Measurements from ENCODE around the gene TXNIP. TPM values are rescaled to one million over a fixed set of nuclear protein-coding genes. Genes with fewer than 3 reads are reported as not detected.

Gene TXNIP
- total RNA-seq, 3 donors from 2014 or later, result 2,506 to 3,955 (median 3,543) TPM

DNA sequence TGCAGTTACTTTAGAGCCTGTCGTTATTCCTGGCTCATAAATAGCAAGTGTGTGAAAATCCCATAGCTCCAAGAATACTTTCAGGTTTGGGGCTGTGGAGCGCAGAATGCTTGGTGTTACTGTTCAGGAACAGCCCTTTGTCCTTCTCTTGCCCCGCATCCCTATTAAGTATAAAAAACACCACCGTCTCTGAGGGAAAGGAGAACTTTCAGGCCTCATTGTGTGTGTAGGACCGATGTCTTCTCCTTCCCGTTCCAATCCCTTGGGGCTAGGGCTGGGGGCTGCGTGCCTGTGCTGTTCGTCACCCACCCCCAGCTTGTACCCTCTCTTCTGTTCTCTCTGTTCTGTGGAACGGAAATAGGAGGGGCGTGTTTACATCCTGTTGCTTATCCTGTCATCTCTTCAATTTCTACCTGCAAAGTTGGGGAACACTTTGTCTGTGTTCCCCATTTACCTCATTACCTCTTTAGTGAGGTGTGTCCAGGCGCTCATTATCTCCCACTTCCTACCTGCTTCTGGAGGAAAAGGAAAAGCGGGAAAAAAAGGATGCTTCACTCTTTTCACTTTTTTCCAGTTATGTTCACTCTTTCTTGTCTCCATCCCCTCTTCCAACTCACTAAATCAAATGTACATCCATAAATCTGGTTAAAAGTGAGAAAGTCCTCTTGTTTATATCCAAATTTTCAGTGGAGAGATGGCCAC, 788 bp upstream of the TXNIP start:
- Histone ChIP-seq H3K9me3 (no peaks in the 10 kb centered on the region), H3K4me3 (peak overlapping the region; percentile 71 to 81 (median 76)), H3K36me3 (peaks cover 19% of the 10 kb centered on the region), H3K27me3 (no peaks in the 10 kb centered on the region), H3K27ac (peak overlapping the region; percentile 95 to 96), H3K4me1 (peaks cover 0 to 9% of the 10 kb centered on the region in 2 donors)
- no peak for DNase-seq (ENCODE audit: low spot score in 2 of 2)
- TF ChIP-seq POLR2A (IDR thresholded peaks at IDR 0.05), result no peak
- TF ChIP-seq, protein P1, sequence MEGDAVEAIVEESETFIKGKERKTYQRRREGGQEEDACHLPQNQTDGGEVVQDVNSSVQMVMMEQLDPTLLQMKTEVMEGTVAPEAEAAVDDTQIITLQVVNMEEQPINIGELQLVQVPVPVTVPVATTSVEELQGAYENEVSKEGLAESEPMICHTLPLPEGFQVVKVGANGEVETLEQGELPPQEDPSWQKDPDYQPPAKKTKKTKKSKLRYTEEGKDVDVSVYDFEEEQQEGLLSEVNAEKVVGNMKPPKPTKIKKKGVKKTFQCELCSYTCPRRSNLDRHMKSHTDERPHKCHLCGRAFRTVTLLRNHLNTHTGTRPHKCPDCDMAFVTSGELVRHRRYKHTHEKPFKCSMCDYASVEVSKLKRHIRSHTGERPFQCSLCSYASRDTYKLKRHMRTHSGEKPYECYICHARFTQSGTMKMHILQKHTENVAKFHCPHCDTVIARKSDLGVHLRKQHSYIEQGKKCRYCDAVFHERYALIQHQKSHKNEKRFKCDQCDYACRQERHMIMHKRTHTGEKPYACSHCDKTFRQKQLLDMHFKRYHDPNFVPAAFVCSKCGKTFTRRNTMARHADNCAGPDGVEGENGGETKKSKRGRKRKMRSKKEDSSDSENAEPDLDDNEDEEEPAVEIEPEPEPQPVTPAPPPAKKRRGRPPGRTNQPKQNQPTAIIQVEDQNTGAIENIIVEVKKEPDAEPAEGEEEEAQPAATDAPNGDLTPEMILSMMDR (IDR thresholded peaks at IDR 0.05), result peak in 2 of 3 donors; percentile 7 to 8
- peak in 2 of 3 donors; percentile 39 to 43 for TF ChIP-seq POLR2AphosphoS5 (IDR thresholded peaks at IDR 0.05)
- intact Hi-C loops (cut with DNase I; ENCODE audit: low total_unique reads), result no loop called here

DNA sequence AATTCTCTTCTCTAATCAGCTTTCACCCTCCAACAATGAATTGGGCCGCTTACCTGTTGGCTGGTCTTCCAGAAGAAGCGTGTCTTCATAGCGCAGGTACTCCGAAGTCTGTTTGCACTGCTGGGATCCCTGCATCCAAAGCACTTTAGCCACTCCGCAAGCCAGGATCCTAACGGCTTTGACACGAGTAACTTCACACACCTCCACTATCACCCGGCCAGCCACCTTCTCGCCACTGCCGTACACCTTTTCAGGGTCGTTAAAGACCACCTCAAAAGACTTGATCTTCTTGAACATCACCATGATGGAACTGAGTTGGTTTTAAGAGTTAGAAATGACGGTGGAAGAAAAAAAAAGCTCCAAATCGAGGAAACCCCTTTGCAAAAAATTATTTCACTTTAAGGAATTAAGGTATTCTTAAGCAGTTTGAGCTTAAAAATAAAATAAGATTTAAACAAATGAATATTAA, 381 bp downstream of the TXNIP start:
- no peaks in the 10 kb centered on the region for H3K9me3 ChIP-seq
- no peak for DNase-seq (ENCODE audit: low spot score in 2 of 2)
- H3K4me3 ChIP-seq, result peak overlapping the region; percentile 71 to 81 (median 76)
- peaks cover 0 to 9% of the 10 kb centered on the region in 2 donors for H3K4me1 ChIP-seq
- H3K36me3 ChIP-seq, result peaks cover 19% of the 10 kb centered on the region
- TF ChIP-seq POLR2AphosphoS5 (IDR thresholded peaks at IDR 0.05), result peak in 1 of 3 donors; percentile 54
- TF ChIP-seq, protein P1 (IDR thresholded peaks at IDR 0.05), result no peak
- H3K27me3 ChIP-seq, result no peaks in the 10 kb centered on the region
- intact Hi-C loops (cut with DNase I; ENCODE audit: low total_unique reads), result no loop called here
- peak overlapping the region; percentile 95 to 96 for H3K27ac ChIP-seq

GRCh38 chr1:145995148-145995881, 1.1 kb downstream of the TXNIP start:
- TF ChIP-seq POLR2AphosphoS5 (IDR thresholded peaks at IDR 0.05) (no peak), POLR2A (IDR thresholded peaks at IDR 0.05) (no peak)
- TF ChIP-seq, protein P1 (IDR thresholded peaks at IDR 0.05), result peak in 1 of 3 donors; percentile 4
- Histone ChIP-seq H3K36me3 (peaks cover 19% of the 10 kb centered on the region), H3K9me3 (no peaks in the 10 kb centered on the region), H3K4me3 (peak overlapping the region; percentile 71 to 81 (median 76)), H3K4me1 (peaks cover 0 to 9% of the 10 kb centered on the region in 2 donors), H3K27ac (peak overlapping the region; percentile 95 to 96), H3K27me3 (no peaks in the 10 kb centered on the region)
- intact Hi-C loops (cut with DNase I; ENCODE audit: low total_unique reads), result no loop called here
- DNase-seq (ENCODE audit: low spot score in 2 of 2), result no peak

GRCh38 chr1:145994391-145995120, 1.8 kb downstream of the TXNIP start:
- intact Hi-C loops (cut with DNase I; ENCODE audit: low total_unique reads), result no loop called here
- Histone ChIP-seq H3K27me3 (no peaks in the 10 kb centered on the region), H3K27ac (peak overlapping the region; percentile 95 to 96), H3K4me3 (peak overlapping the region; percentile 71 to 81 (median 76)), H3K36me3 (peaks cover 19% of the 10 kb centered on the region), H3K4me1 (peaks cover 2 to 9% of the 10 kb centered on the region in 2 donors), H3K9me3 (no peaks in the 10 kb centered on the region)
- no peak for DNase-seq (ENCODE audit: low spot score in 2 of 2)
- TF ChIP-seq POLR2A (IDR thresholded peaks at IDR 0.05) (no peak), POLR2AphosphoS5 (IDR thresholded peaks at IDR 0.05) (peak; percentile 67 to 87 (median 71))
- TF ChIP-seq, protein P1 (IDR thresholded peaks at IDR 0.05), result no peak

Data from breast epithelium (tissue), 4 donors.